MCF 10A (cell line): ENCODE data around the gene ME2. TPM values are rescaled to one million over a fixed set of nuclear protein-coding genes. Genes with fewer than 3 reads are reported as not detected.
"Not testable (repeated sequence)": the region's sequence is repeated elsewhere in the genome, so short reads cannot be mapped to it uniquely, and the experiment has no call there.

Experiments
- BruUV-seq: library from RNA; stranded (reverse); fragments of 400-500 nt; replicated peaks from 2 replicates; lab custom pipeline; 2021; lab: Mats Ljungman, UMichigan
- CTCF ChIA-PET: fragments of 300-600 bp; sonication (Branson Sonifier 250); formaldehyde crosslinking; extraction: SDS; loops from one replicate; lab custom pipeline; 2021; ENCODE audit warnings: antibody characterized with exemption, inconsistent platforms; lab: Yijun Ruan, JAX
- POLR2A ChIA-PET: fragments of 300-600, 350-650 bp; sonication (Branson Sonifier 250); formaldehyde crosslinking; extraction: SDS; loops from one replicate; lab custom pipeline; 2020; ENCODE audit warnings: antibody characterized with exemption, inconsistent platforms; lab: Yijun Ruan, JAX
- DNase-seq: peaks from one replicate; pipeline ENCODE4 v3.0.0-alpha.2; 2018; ENCODE audit not compliant: unreplicated experiment
- H3K27ac Mint-ChIP-seq: one replicate; pipeline ENCODE4 v1.8.0; 2022; ENCODE audit warnings: mild to moderate bottlenecking, low read depth, mixed read lengths; ENCODE audit not compliant: unreplicated experiment
- H3K27me3 Mint-ChIP-seq: one replicate; pipeline ENCODE4 v1.8.0; 2022; ENCODE audit warnings: mixed read lengths; ENCODE audit not compliant: insufficient read depth, unreplicated experiment
- H3K36me3 Mint-ChIP-seq: one replicate; pipeline ENCODE4 v1.8.0; 2022; ENCODE audit warnings: mild to moderate bottlenecking, moderate library complexity, mixed read lengths; ENCODE audit not compliant: insufficient read depth, unreplicated experiment
- H3K4me1 Mint-ChIP-seq: one replicate; pipeline ENCODE4 v1.8.0; 2022; ENCODE audit warnings: mixed read lengths; ENCODE audit not compliant: insufficient read depth, unreplicated experiment
- H3K4me3 Mint-ChIP-seq: one replicate; pipeline ENCODE4 v1.8.0; 2022; ENCODE audit warnings: mild to moderate bottlenecking, moderate library complexity, mixed read lengths; ENCODE audit not compliant: unreplicated experiment
- H3K9me3 Mint-ChIP-seq: one replicate; pipeline ENCODE4 v1.8.0; 2022; ENCODE audit warnings: mixed read lengths; ENCODE audit not compliant: unreplicated experiment
- intact Hi-C: fragments of 100-400 bp; cut with micrococcal nuclease; formaldehyde crosslinking; loops from 2 replicates; pipeline ENCODE4 v1.14.1; 2022
- total RNA-seq: library from RNA; stranded (reverse); gene quantifications from 2 replicates; pipeline ENCODE4 v1.2.3, GENCODE V29; 2022
- TF ChIP-seq, protein P1 (sequence below): fragments of 200-600 bp; IDR thresholded peaks from one replicate; pipeline ENCODE4 v1.8.0; 2022; ENCODE audit warnings: antibody characterized with exemption, mild to moderate bottlenecking; ENCODE audit not compliant: unreplicated experiment

Gene ME2
- total RNA-seq, 1 experiment from 2014 or later, result 64.8 TPM

DNA sequence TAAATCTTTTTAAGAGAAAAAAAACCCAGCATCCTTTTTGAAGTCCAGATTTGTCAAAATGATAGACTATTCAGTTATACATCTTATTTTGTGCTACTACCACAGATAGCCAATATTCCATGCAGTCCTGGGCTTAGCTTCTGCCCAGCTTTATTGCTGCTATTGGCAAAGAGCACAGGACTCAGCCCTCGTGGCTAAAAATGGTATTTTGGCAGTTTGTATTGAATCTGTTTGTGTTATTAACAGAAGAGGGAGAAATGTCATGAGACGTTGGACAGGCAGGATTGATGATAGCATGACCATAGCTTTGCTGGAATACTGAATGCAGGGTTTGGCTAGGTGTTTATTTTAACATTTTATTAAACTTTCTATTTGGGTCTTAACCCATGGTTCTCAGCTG, 108.3 kb downstream of the ME2 start:
- H3K4me3 Mint-ChIP-seq, result no peak overlapping the region
- peaks cover 31% of the 10 kb centered on the region for H3K36me3 Mint-ChIP-seq
- H3K27me3 Mint-ChIP-seq, result no peaks in the 10 kb centered on the region
- TF ChIP-seq, protein P1, sequence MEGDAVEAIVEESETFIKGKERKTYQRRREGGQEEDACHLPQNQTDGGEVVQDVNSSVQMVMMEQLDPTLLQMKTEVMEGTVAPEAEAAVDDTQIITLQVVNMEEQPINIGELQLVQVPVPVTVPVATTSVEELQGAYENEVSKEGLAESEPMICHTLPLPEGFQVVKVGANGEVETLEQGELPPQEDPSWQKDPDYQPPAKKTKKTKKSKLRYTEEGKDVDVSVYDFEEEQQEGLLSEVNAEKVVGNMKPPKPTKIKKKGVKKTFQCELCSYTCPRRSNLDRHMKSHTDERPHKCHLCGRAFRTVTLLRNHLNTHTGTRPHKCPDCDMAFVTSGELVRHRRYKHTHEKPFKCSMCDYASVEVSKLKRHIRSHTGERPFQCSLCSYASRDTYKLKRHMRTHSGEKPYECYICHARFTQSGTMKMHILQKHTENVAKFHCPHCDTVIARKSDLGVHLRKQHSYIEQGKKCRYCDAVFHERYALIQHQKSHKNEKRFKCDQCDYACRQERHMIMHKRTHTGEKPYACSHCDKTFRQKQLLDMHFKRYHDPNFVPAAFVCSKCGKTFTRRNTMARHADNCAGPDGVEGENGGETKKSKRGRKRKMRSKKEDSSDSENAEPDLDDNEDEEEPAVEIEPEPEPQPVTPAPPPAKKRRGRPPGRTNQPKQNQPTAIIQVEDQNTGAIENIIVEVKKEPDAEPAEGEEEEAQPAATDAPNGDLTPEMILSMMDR, result no peak
- ChIA-PET POLR2A (interaction anchor here (1.2 kb wide), 1 partner anchor 42 kb away, joined by 7 read pairs; the partner anchor contains the start of gene SMAD4), CTCF (interaction anchor here (1.3 kb wide), 1 partner anchor 38 kb away, joined by 4 read pairs; no protein-coding TSS in a partner anchor)
- no peak for DNase-seq
- peaks cover 7% of the 10 kb centered on the region for H3K4me1 Mint-ChIP-seq
- intact Hi-C loops, result no loop called here
- no peak overlapping the region for H3K27ac Mint-ChIP-seq
- no TSS peak for BruUV-seq
- H3K9me3 Mint-ChIP-seq, result no peaks in the 10 kb centered on the region

DNA sequence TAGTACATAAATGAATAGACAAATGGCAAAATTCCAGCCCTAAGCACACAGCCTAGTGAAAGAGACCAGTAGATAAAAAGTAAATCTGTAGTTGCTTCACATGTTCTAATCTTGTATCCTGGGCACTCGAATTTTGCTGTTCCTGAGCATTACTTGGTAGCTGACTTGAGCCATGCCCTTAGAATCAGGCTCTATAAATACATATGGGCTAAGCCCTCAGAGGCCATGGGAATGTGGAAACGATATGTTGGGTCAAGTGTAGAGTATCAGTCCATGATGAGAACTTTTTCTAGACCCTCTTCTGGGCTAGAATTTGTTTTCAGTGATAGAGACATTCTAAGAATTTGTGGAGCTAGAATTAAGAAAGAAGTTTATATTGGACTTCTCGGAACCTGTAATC, 110.8 kb downstream of the ME2 start:
- Mint-ChIP-seq H3K27me3 (no peaks in the 10 kb centered on the region), H3K27ac (no peak overlapping the region), H3K4me3 (no peak overlapping the region), H3K9me3 (no peaks in the 10 kb centered on the region), H3K4me1 (peaks cover 7% of the 10 kb centered on the region), H3K36me3 (peaks cover 16% of the 10 kb centered on the region)
- ChIA-PET CTCF (no interaction called here), POLR2A (interaction anchor here (1.1 kb wide), 2 partner anchors 16 to 40 kb away, joined by 3 to 5 read pairs; no protein-coding TSS in a partner anchor)
- TF ChIP-seq, protein P1, result no peak
- intact Hi-C loops, result no loop called here
- DNase-seq, result no peak
- no TSS peak for BruUV-seq

- no peak for DNase-seq
- ChIA-PET POLR2A (no interaction called here), CTCF (no interaction called here)
- H3K36me3 Mint-ChIP-seq, result no peaks in the 10 kb centered on the region
- no peak overlapping the region for H3K27ac Mint-ChIP-seq
- no peaks in the 10 kb centered on the region for H3K4me1 Mint-ChIP-seq
- intact Hi-C loops, result no loop called here
- no peaks in the 10 kb centered on the region for H3K27me3 Mint-ChIP-seq
- TF ChIP-seq, protein P1, result no peak
- no peak overlapping the region for H3K4me3 Mint-ChIP-seq
- no TSS peak for BruUV-seq
- no peaks in the 10 kb centered on the region for H3K9me3 Mint-ChIP-seq
Observed at GRCh38 chr18:50992351-50992762, 113.4 kb downstream of the ME2 start.

DNA sequence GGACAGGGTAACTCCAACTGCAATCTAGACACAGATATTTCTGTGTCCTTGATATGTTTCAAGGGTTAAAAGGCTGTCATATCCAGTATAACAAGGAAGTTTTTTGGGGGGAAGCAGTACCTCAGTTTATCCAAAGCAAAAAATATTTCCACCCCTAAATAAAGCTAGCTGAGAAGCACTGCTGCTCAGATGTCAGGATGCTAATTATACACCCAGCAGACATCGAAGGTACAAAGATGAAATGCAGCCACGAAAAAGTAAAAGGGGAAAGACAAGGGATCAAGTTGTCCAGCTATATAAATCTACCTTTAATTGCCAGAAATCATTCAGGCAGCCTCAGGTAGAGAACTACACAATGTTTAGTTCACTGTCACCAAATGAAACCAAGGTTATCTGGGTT, 115.1 kb downstream of the ME2 start:
- intact Hi-C loops, result no loop called here
- no TSS peak for BruUV-seq
- Mint-ChIP-seq H3K4me1 (no peaks in the 10 kb centered on the region), H3K4me3 (no peak overlapping the region), H3K36me3 (no peaks in the 10 kb centered on the region), H3K9me3 (no peaks in the 10 kb centered on the region), H3K27me3 (no peaks in the 10 kb centered on the region), H3K27ac (no peak overlapping the region)
- TF ChIP-seq, protein P1, result no peak
- ChIA-PET CTCF (interaction anchor here (0.7 to 1.0 kb wide), 3 partner anchors 20 to 217 kb away, joined by 3 to 5 read pairs (median 3); no protein-coding TSS in a partner anchor), POLR2A (no interaction called here)
- DNase-seq, result no peak

- intact Hi-C loops, H3K4me3 Mint-ChIP-seq, H3K27me3 Mint-ChIP-seq, BruUV-seq, POLR2A ChIA-PET, H3K36me3 Mint-ChIP-seq, H3K4me1 Mint-ChIP-seq, H3K27ac Mint-ChIP-seq, H3K9me3 Mint-ChIP-seq, DNase-seq, CTCF ChIA-PET: not testable (repeated sequence)
Observed at GRCh38 chr18:51003174-51003573, 124.3 kb downstream of the ME2 start.
